Retinal pigment epithelial cell (primary cell): Measurements from ENCODE around the gene FBXL7.

Experiments used
- DNase-seq: peaks from one replicate; pipeline ENCODE4 v3.0.0-alpha.2; 2010; ENCODE audit warnings: low read depth
- H3K4me3 ChIP-seq: 2 replicates; pipeline ENCODE4 v1.5.1; 2011; ENCODE audit warnings: mild to moderate bottlenecking, low read length, control low read depth, moderate library complexity
- CTCF ChIP-seq: conservative IDR thresholded peaks from 2 replicates; pipeline ENCODE4 v1.5.1; 2011; ENCODE audit warnings: low read depth, low read length, control low read depth, inconsistent platforms

The FBXL7 gene

GRCh38 chr5:15571618-15572017 is 71.6 kb downstream of the FBXL7 start:
- DNase-seq, result no peak
- H3K4me3 ChIP-seq, result no peak overlapping the region
- TF ChIP-seq CTCF, result no peak

- H3K4me3 ChIP-seq, result no peak overlapping the region
- no peak for DNase-seq
- no peak for TF ChIP-seq CTCF
Observed at GRCh38 chr5:15573590-15573989, 73.6 kb downstream of the FBXL7 start.

- no peak for DNase-seq
- no peak for TF ChIP-seq CTCF
- no peak overlapping the region for H3K4me3 ChIP-seq
Observed at GRCh38 chr5:15574128-15574527, 74.1 kb downstream of the FBXL7 start.

- no peak overlapping the region for H3K4me3 ChIP-seq
- no peak for DNase-seq
Observed at GRCh38 chr5:15574806-15575325, 74.9 kb downstream of the FBXL7 start.

GRCh38 chr5:15575666-15576065 is 75.7 kb downstream of the FBXL7 start:
- no peak for TF ChIP-seq CTCF
- no peak for DNase-seq
- no peak overlapping the region for H3K4me3 ChIP-seq

More at GRCh38 chr5:15574806-15575325, 74.9 kb downstream of the FBXL7 start:
- no peak for TF ChIP-seq CTCF

GRCh38 chr5:15577132-15577531 is 77.2 kb downstream of the FBXL7 start:
- no peak overlapping the region for H3K4me3 ChIP-seq
- DNase-seq, result no peak
- no peak for TF ChIP-seq CTCF

GRCh38 chr5:15577831-15578230 is 77.9 kb downstream of the FBXL7 start:
- no peak overlapping the region for H3K4me3 ChIP-seq
- no peak for DNase-seq
- TF ChIP-seq CTCF, result no peak
